ENCODE measurements around the gene IFIT1B. TPM values are rescaled to one million over a fixed set of nuclear protein-coding genes. Genes with fewer than 3 reads are reported as not detected.

The IFIT1B gene
- total RNA-seq, 1 experiment from 2014 or later = not detected

GRCh38 chr10:89351412-89351779 is 26.5 kb upstream of the IFIT1B start:
- Histone ChIP-seq H3K27me3 (ENCODE audit: low read length) (no peaks in the 10 kb centered on the region), H3K9me2 (replicated peaks; ENCODE audit: low read length) (no peaks in the 10 kb centered on the region), H3F3A (ENCODE audit: low read length, unreplicated experiment) (peaks cover 6% of the 10 kb centered on the region), H3K36me3 (ENCODE audit: low read depth, low read length) (no peaks in the 10 kb centered on the region), H3K4me1 (ENCODE audit: insufficient read depth, low read length) (peaks cover 49% of the 10 kb centered on the region), H3K79me2 (ENCODE audit: low read length) (no peaks in the 10 kb centered on the region), H2AFZ (ENCODE audit: low read length) (peak overlapping the region; percentile 78; the same call in 1 of the 2 replicates), H4K20me1 (ENCODE audit: low read length) (no peaks in the 10 kb centered on the region), H3K9me3 (ENCODE audit: low read length) (no peaks in the 10 kb centered on the region), H3K27ac (ENCODE audit: low read length) (peak overlapping the region; percentile 87), H3K9ac (ENCODE audit: low read length) (peak overlapping the region; percentile 18), H3K4me2 (ENCODE audit: low read length) (peak overlapping the region; percentile 62), H3K4me3 (ENCODE audit: low read length) (no peak overlapping the region)
- DNase-seq (peak; percentile 10), ATAC-seq (peak; percentile 37)
- CTCF ChIA-PET = no interaction called here
- intact Hi-C loops (cut with micrococcal nuclease) = loop anchor here (5.0 kb wide), 1 partner anchor 74 kb away; no protein-coding TSS in a partner anchor
- BruUV-seq (replicated peaks) = TSS peak; percentile 92
- TF ChIP-seq CTCF (conservative IDR thresholded peaks at IDR 0.05; ENCODE audit: low read depth, low read length) = no peak
- POLR2A ChIA-PET (ENCODE audit: unreplicated experiment) = interaction anchor here (0.7 to 1.1 kb wide), 2 partner anchors 21 to 50 kb away, joined by 4 to 13 read pairs; partner anchors contain the start of gene IFIT2

GRCh38 chr10:89351780-89352597 is 25.9 kb upstream of the IFIT1B start:
- peak overlapping the region; percentile 18 for H3K9ac ChIP-seq (ENCODE audit: low read length)
- no peaks in the 10 kb centered on the region for H3K79me2 ChIP-seq (ENCODE audit: low read length)
- H3F3A ChIP-seq (ENCODE audit: low read length, unreplicated experiment) = peaks cover 6% of the 10 kb centered on the region
- H3K4me2 ChIP-seq (ENCODE audit: low read length) = peak overlapping the region; percentile 62
- ChIA-PET POLR2A (ENCODE audit: unreplicated experiment) (interaction anchor here (0.6 to 1.1 kb wide), 3 partner anchors 20 to 50 kb away, joined by 3 to 13 read pairs (median 4); partner anchors contain the start of gene IFIT2), CTCF (no interaction called here)
- H3K4me1 ChIP-seq (ENCODE audit: insufficient read depth, low read length) = peaks cover 43% of the 10 kb centered on the region
- BruUV-seq (replicated peaks) = no TSS peak
- H3K9me2 ChIP-seq (replicated peaks; ENCODE audit: low read length) = no peaks in the 10 kb centered on the region
- H4K20me1 ChIP-seq (ENCODE audit: low read length) = no peaks in the 10 kb centered on the region
- H3K4me3 ChIP-seq (ENCODE audit: low read length) = peak overlapping the region; percentile 25; the same call in 1 of the 2 replicates
- H3K9me3 ChIP-seq (ENCODE audit: low read length) = no peaks in the 10 kb centered on the region
- no peaks in the 10 kb centered on the region for H3K27me3 ChIP-seq (ENCODE audit: low read length)
- intact Hi-C loops (cut with micrococcal nuclease) = loop anchor here (1.0 to 5.0 kb wide), 3 partner anchors 23 to 90 kb away; no protein-coding TSS in a partner anchor
- TF ChIP-seq CTCF (conservative IDR thresholded peaks at IDR 0.05; ENCODE audit: low read depth, low read length) = no peak
- TF ChIP-seq EZH2 (IDR thresholded peaks at IDR 0.05; ENCODE audit: low read length, unreplicated experiment) = no peak
- TF ChIP-seq EZH2phosphoT487 (IDR thresholded peaks at IDR 0.05; ENCODE audit: borderline replicate concordance, low read length) = no peak
- no peaks in the 10 kb centered on the region for H3K36me3 ChIP-seq (ENCODE audit: low read depth, low read length)
- DNase-seq (peak; percentile 92), ATAC-seq (peak; percentile 77)
- peak overlapping the region; percentile 78 for H2AFZ ChIP-seq (ENCODE audit: low read length)
- H3K27ac ChIP-seq (ENCODE audit: low read length) = peak overlapping the region; percentile 87

- intact Hi-C loops (cut with micrococcal nuclease) = loop anchor here (1.0 to 5.0 kb wide), 3 partner anchors 24 to 91 kb away; no protein-coding TSS in a partner anchor
- no peaks in the 10 kb centered on the region for H3K79me2 ChIP-seq (ENCODE audit: low read length)
- H2AFZ ChIP-seq (ENCODE audit: low read length) = peak overlapping the region; percentile 78; the same call in 1 of the 2 replicates
- ATAC-seq = no peak
- H3K27me3 ChIP-seq (ENCODE audit: low read length) = no peaks in the 10 kb centered on the region
- peaks cover 40% of the 10 kb centered on the region for H3K4me1 ChIP-seq (ENCODE audit: insufficient read depth, low read length)
- BruUV-seq (replicated peaks) = no TSS peak
- H3K36me3 ChIP-seq (ENCODE audit: low read depth, low read length) = no peaks in the 10 kb centered on the region
- ChIA-PET POLR2A (ENCODE audit: unreplicated experiment) (interaction anchor here (0.6 to 1.1 kb wide), 2 partner anchors 22 to 51 kb away, joined by 13 to 15 read pairs; partner anchors contain the start of gene IFIT2), CTCF (no interaction called here)
- H3K9me3 ChIP-seq (ENCODE audit: low read length) = no peaks in the 10 kb centered on the region
- no peaks in the 10 kb centered on the region for H4K20me1 ChIP-seq (ENCODE audit: low read length)
- H3K4me3 ChIP-seq (ENCODE audit: low read length) = no peak overlapping the region
- peaks cover 6% of the 10 kb centered on the region for H3F3A ChIP-seq (ENCODE audit: low read length, unreplicated experiment)
- no peaks in the 10 kb centered on the region for H3K9me2 ChIP-seq (replicated peaks; ENCODE audit: low read length)
- H3K27ac ChIP-seq (ENCODE audit: low read length) = peak overlapping the region; percentile 87
- peak overlapping the region; percentile 62; the same call in 1 of the 2 replicates for H3K4me2 ChIP-seq (ENCODE audit: low read length)
- DNase-seq = no peak
- no peak for TF ChIP-seq CTCF (conservative IDR thresholded peaks at IDR 0.05; ENCODE audit: low read depth, low read length)
- H3K9ac ChIP-seq (ENCODE audit: low read length) = peak overlapping the region; percentile 17; the same call in 1 of the 2 replicates
These were observed 25.1 kb upstream of the IFIT1B start for GRCh38 chr10:89352802-89353201.
